DND-41 (cell line): ENCODE results near the gene PRDM15.
A peak's percentile ranks its signal among the peaks of the same experiment; 100 is the strongest.

Source experiments
- ATAC-seq: fragments of 200-7000 bp; cut with Tn5 transposase; 3 replicates; pipeline ENCODE4 v1.9.1; 2021; ENCODE audit warnings: low read depth; ENCODE audit not compliant: insufficient read depth
- DNase-seq: peaks from one replicate; pipeline ENCODE4 v3.0.0-alpha.2; 2020
- H2AFZ ChIP-seq: 2 replicates; pipeline ENCODE4 v1.6.0; 2012; ENCODE audit warnings: low read depth, low read length
- H3K27ac ChIP-seq: 2 replicates; pipeline ENCODE4 v1.5.1; 2012; ENCODE audit warnings: low read length, inconsistent platforms
- H3K27me3 ChIP-seq: fragments of 200-600 bp; sonication (generic); 2 replicates; pipeline ENCODE4 v1.6.0; 2012; ENCODE audit warnings: low read length, mild to moderate bottlenecking, inconsistent platforms; ENCODE audit not compliant: insufficient read depth, poor library complexity
- H3K36me3 ChIP-seq: 2 replicates; pipeline ENCODE4 v1.5.1; 2012; ENCODE audit warnings: low read length, inconsistent platforms; ENCODE audit not compliant: insufficient read depth
- H3K4me1 ChIP-seq: 2 replicates; pipeline ENCODE4 v1.5.1; 2012; ENCODE audit warnings: mild to moderate bottlenecking, low read length; ENCODE audit not compliant: insufficient read depth
- H3K4me2 ChIP-seq: 2 replicates; pipeline ENCODE4 v1.6.0; 2012; ENCODE audit warnings: mild to moderate bottlenecking, moderate library complexity, low read length, inconsistent platforms; ENCODE audit not compliant: insufficient read depth
- H3K4me3 ChIP-seq, 2 experiments: fragments of 200-600 bp in 1 of 2; shearing (Covaris generic) in 1 of 2; 2 replicates each; pipeline ENCODE4 v1.5.1; 2012 to 2016; ENCODE audit warnings: inconsistent platforms in 2 of 2, low read length in 2 of 2, mild to moderate bottlenecking in 2 of 2, low read depth in 1 of 2, moderate library complexity in 1 of 2
- H3K79me2 ChIP-seq: 2 replicates; pipeline ENCODE4 v1.6.0; 2012; ENCODE audit warnings: low read length, inconsistent platforms; ENCODE audit not compliant: insufficient read depth
- H3K9ac ChIP-seq: 2 replicates; pipeline ENCODE4 v1.6.0; 2012; ENCODE audit warnings: low read depth, mild to moderate bottlenecking, inconsistent platforms, low read length, moderate library complexity
- H3K9me3 ChIP-seq: 2 replicates; pipeline ENCODE4 v1.5.1; 2012; ENCODE audit warnings: low read length, moderate library complexity, mild to moderate bottlenecking, inconsistent platforms; ENCODE audit not compliant: insufficient read depth, severe bottlenecking
- H4K20me1 ChIP-seq: 2 replicates; pipeline ENCODE4 v1.6.0; 2012; ENCODE audit warnings: low read length; ENCODE audit not compliant: insufficient read depth
- CTCF ChIP-seq: IDR thresholded peaks from 2 replicates; pipeline ENCODE4 v1.5.1; 2012; ENCODE audit warnings: borderline replicate concordance, low read length, moderate library complexity, mild to moderate bottlenecking; ENCODE audit not compliant: poor library complexity, severe bottlenecking; ENCODE audit errors: extremely low read depth
- EZH2 ChIP-seq: IDR thresholded peaks from 3 replicates; pipeline ENCODE4 v1.6.1; 2012; ENCODE audit warnings: borderline replicate concordance, low read depth, mild to moderate bottlenecking, moderate library complexity, low read length, inconsistent platforms; ENCODE audit not compliant: severe bottlenecking

The PRDM15 gene

DNA sequence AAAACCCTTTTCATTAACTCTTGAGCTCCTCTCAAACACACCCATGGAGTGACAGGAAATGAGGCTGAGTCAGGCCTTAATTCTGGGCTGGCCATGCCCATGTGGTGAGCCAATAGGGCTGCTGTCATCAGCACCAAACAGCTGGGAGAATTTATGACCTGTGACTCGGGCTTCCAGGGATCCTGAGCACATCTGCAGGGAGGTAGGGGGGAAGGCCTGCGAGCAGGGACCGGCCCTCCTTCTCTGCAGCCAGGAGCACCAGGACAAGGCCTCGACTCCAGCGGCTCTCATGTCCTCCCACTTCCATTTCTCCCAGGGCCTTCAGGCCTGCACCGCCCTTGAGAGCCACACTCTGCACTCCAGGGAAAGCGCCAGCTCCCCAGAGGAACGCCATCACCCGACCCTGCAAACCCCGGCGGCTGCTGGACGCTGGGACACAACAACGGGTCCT, 126.9 kb downstream of the PRDM15 start:
- DNase-seq (no peak), ATAC-seq (no peak)
- H3K4me1 ChIP-seq, result peaks cover 50% of the 10 kb centered on the region
- no peaks in the 10 kb centered on the region for H3K27me3 ChIP-seq
- no peak overlapping the region; the same call in 1 of the 2 replicates for H3K9ac ChIP-seq
- no peaks in the 10 kb centered on the region for H4K20me1 ChIP-seq
- peaks cover 16% of the 10 kb centered on the region; the same call in 1 of the 2 replicates for H3K36me3 ChIP-seq
- no peaks in the 10 kb centered on the region for H3K9me3 ChIP-seq
- no peak overlapping the region for H3K4me2 ChIP-seq
- no peaks in the 10 kb centered on the region for H3K79me2 ChIP-seq
- TF ChIP-seq CTCF (no peak), EZH2 (no peak)
- H3K27ac ChIP-seq, result peak overlapping the region; percentile 43
- no peak overlapping the region for H3K4me3 ChIP-seq
- H2AFZ ChIP-seq, result no peak overlapping the region

DNA sequence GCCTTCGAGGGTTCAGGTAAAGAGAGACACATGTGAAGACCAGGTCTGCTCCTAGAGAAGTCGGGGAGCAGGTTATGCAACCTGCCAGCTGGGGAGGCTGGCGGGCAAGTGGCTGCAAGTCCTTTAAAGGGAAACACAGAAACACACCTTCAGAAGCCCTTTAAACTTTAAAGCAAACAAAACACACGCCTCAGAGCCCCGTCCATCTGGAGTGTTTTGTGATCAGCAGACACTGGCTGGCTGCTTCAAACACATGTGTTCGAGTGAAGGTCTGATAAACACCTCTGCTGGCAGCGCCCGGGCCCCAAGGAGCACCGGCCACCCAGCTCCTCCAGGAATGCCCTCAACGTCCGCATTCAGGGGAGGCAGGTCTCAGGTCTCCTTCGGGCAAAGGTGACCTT, 127.5 kb downstream of the PRDM15 start:
- Histone ChIP-seq H3K9me3 (no peaks in the 10 kb centered on the region), H2AFZ (no peak overlapping the region), H3K36me3 (peaks cover 14% of the 10 kb centered on the region; the same call in 1 of the 2 replicates), H3K79me2 (no peaks in the 10 kb centered on the region), H3K4me1 (peaks cover 44% of the 10 kb centered on the region), H3K27ac (peak overlapping the region; percentile 43; the same call in 1 of the 2 replicates), H4K20me1 (no peaks in the 10 kb centered on the region), H3K27me3 (no peaks in the 10 kb centered on the region), H3K9ac (no peak overlapping the region), H3K4me2 (no peak overlapping the region), H3K4me3 (no peak overlapping the region)
- no peak for DNase-seq
- TF ChIP-seq CTCF (no peak), EZH2 (no peak)
- ATAC-seq, result no peak

DNA sequence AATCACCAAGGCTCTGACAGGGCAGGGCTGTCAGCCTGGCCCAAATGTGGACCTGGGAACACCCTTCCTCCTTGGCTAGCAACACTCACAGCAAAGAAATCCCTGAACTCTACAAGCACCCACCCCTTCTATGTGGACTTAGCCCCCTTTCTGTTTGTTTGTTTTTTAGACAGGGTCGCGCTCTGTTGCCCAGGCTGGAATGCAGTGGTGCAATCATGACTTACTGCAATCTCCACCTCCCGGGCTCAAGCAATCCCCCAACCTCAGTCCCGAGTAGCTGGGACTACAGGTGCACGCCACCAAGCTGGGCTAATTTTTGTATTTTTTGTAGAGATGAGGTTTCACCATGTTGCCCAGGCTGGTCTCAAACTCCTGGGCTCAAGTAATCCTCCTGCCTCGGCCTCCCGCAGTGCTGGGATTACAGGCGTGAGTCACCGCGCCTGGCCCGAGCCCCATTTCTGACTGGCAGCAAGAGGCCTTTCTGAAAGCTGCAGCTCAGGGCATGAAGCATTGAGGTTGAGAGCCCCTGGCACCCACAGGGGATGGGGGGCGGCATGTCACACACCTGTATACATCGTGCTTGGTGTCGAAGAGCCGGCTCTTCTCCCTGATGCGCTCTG, 128.5 kb downstream of the PRDM15 start:
- no peaks in the 10 kb centered on the region for H3K79me2 ChIP-seq
- no peak for DNase-seq
- no peak overlapping the region for H2AFZ ChIP-seq
- TF ChIP-seq EZH2 (no peak), CTCF (no peak)
- peaks cover 11% of the 10 kb centered on the region; the same call in 1 of the 2 replicates for H3K36me3 ChIP-seq
- no peaks in the 10 kb centered on the region for H4K20me1 ChIP-seq
- H3K9ac ChIP-seq, result no peak overlapping the region
- 0 out of 2 replicates have a peak overlapping the region, but pooled peaks have one; percentile 16 for H3K27ac ChIP-seq
- H3K4me1 ChIP-seq, result peaks cover 34% of the 10 kb centered on the region
- H3K9me3 ChIP-seq, result no peaks in the 10 kb centered on the region
- ATAC-seq, result no peak
- H3K4me3 ChIP-seq, result no peak overlapping the region
- no peaks in the 10 kb centered on the region for H3K27me3 ChIP-seq
- no peak overlapping the region for H3K4me2 ChIP-seq
